ENCODE results near the gene OBSCN. TPM values are rescaled to one million over a fixed set of nuclear protein-coding genes. Genes with fewer than 3 reads are reported as not detected.

The OBSCN gene
- total RNA-seq, 1 donor from 2014 or later = 316 TPM

GRCh38 chr1:228307218-228308023 is 99.6 kb downstream of the OBSCN start:
- Histone ChIP-seq H3K9me3 (replicated peaks) (peaks cover 15% of the 10 kb centered on the region), H3K36me3 (peaks cover 56% of the 10 kb centered on the region), H3K4me1 (no peaks in the 10 kb centered on the region), H3K4me3 (no peak overlapping the region), H3K27ac (replicated peaks) (no peak overlapping the region), H3K27me3 (ENCODE audit: low read depth) (no peaks in the 10 kb centered on the region)
- intact Hi-C loops (cut with micrococcal nuclease) = no loop called here
- DNase-seq = peak; percentile 14
- TF ChIP-seq, protein P1, sequence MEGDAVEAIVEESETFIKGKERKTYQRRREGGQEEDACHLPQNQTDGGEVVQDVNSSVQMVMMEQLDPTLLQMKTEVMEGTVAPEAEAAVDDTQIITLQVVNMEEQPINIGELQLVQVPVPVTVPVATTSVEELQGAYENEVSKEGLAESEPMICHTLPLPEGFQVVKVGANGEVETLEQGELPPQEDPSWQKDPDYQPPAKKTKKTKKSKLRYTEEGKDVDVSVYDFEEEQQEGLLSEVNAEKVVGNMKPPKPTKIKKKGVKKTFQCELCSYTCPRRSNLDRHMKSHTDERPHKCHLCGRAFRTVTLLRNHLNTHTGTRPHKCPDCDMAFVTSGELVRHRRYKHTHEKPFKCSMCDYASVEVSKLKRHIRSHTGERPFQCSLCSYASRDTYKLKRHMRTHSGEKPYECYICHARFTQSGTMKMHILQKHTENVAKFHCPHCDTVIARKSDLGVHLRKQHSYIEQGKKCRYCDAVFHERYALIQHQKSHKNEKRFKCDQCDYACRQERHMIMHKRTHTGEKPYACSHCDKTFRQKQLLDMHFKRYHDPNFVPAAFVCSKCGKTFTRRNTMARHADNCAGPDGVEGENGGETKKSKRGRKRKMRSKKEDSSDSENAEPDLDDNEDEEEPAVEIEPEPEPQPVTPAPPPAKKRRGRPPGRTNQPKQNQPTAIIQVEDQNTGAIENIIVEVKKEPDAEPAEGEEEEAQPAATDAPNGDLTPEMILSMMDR (IDR thresholded peaks at IDR 0.05; ENCODE audit: borderline replicate concordance) = no peak

GRCh38 chr1:228308085-228308601 is 100.3 kb downstream of the OBSCN start:
- Histone ChIP-seq H3K27ac (replicated peaks) (no peak overlapping the region), H3K27me3 (ENCODE audit: low read depth) (no peaks in the 10 kb centered on the region), H3K9me3 (replicated peaks) (peaks cover 12% of the 10 kb centered on the region), H3K36me3 (peaks cover 55% of the 10 kb centered on the region), H3K4me1 (peaks cover 6% of the 10 kb centered on the region), H3K4me3 (no peak overlapping the region)
- TF ChIP-seq, protein P1 (IDR thresholded peaks at IDR 0.05; ENCODE audit: borderline replicate concordance) = no peak
- DNase-seq = no peak
- intact Hi-C loops (cut with micrococcal nuclease) = no loop called here

- DNase-seq = no peak
- Histone ChIP-seq H3K27ac (replicated peaks) (no peak overlapping the region), H3K4me3 (no peak overlapping the region), H3K36me3 (peaks cover 54% of the 10 kb centered on the region), H3K27me3 (ENCODE audit: low read depth) (no peaks in the 10 kb centered on the region), H3K4me1 (peaks cover 12% of the 10 kb centered on the region), H3K9me3 (replicated peaks) (peaks cover 7% of the 10 kb centered on the region)
- TF ChIP-seq, protein P1 (IDR thresholded peaks at IDR 0.05; ENCODE audit: borderline replicate concordance) = no peak
- intact Hi-C loops (cut with micrococcal nuclease) = no loop called here
Measured at GRCh38 chr1:228308628-228309325, 100.9 kb downstream of the OBSCN start.

DNA sequence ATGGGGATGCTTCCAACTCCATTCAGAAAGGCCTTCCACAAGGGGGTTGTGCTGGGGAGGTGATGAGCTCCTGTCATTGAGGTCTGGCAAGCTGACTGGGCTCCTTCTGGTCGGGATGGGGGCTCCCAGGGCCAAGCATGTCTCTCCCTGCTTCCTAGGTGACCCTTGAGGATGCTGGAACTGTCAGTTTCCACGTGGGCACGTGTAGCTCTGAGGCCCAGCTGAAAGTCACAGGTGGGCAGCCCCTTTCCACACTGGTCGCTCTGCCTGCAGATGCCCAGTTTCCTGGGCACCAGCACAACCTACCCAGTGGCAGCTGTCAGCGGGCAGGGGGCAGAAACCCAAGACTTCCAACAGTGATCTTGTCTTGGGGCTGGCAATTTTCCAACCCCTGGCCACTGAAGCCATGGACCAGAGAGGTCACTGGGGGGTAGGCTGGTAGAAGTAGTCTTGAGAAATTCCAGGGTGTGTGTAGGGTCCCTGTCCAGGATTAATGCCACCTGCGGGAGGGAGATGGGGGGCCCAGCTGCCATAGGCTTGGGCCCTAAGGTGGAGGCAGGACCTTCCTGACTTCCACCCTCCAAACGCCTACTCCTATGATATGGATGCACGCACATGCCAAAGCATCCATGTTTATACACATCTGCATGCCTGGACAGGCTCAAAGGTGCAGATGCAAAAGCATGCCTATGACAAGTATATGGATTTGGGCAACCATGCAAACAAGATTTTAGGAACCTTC is 101.7 kb downstream of the OBSCN start:
- H3K9me3 ChIP-seq (replicated peaks) = peaks cover 7% of the 10 kb centered on the region
- no peak overlapping the region for H3K27ac ChIP-seq (replicated peaks)
- no peaks in the 10 kb centered on the region for H3K27me3 ChIP-seq (ENCODE audit: low read depth)
- TF ChIP-seq, protein P1 (IDR thresholded peaks at IDR 0.05; ENCODE audit: borderline replicate concordance) = no peak
- intact Hi-C loops (cut with micrococcal nuclease) = no loop called here
- no peak overlapping the region for H3K4me3 ChIP-seq
- peaks cover 20% of the 10 kb centered on the region for H3K4me1 ChIP-seq
- H3K36me3 ChIP-seq = peaks cover 46% of the 10 kb centered on the region
- no peak for DNase-seq

GRCh38 chr1:228310162-228310792 is 102.4 kb downstream of the OBSCN start:
- peaks cover 22% of the 10 kb centered on the region for H3K4me1 ChIP-seq
- intact Hi-C loops (cut with micrococcal nuclease) = no loop called here
- H3K27me3 ChIP-seq (ENCODE audit: low read depth) = no peaks in the 10 kb centered on the region
- H3K36me3 ChIP-seq = peaks cover 46% of the 10 kb centered on the region
- DNase-seq = no peak
- no peak overlapping the region for H3K4me3 ChIP-seq
- peaks cover 7% of the 10 kb centered on the region for H3K9me3 ChIP-seq (replicated peaks)
- H3K27ac ChIP-seq (replicated peaks) = no peak overlapping the region
- TF ChIP-seq, protein P1 (IDR thresholded peaks at IDR 0.05; ENCODE audit: borderline replicate concordance) = no peak

Data from left ventricle myocardium inferior (tissue), 1 donor.